Stimulated activated CD4-positive, alpha-beta T cell treated with anti-CD3 and anti-CD28 coated beads, Interleukin-4, amount 100 ng/mL, for 24 hours (primary cell): ENCODE data around the gene PIAS4.
A peak's percentile ranks its signal among the peaks of the same experiment; 100 is the strongest.

Source experiments
- DNase-seq: peaks from one replicate; pipeline ENCODE4 v3.0.0-alpha.2; 2020

PIAS4 gene

GRCh38 chr19:4060621-4061177, 53.2 kb downstream of the PIAS4 start:
- no peak for DNase-seq

GRCh38 chr19:4061178-4061682, 53.7 kb downstream of the PIAS4 start:
- no peak for DNase-seq

- DNase-seq: no peak
Measured at GRCh38 chr19:4061683-4062418, 54.3 kb downstream of the PIAS4 start.

- DNase-seq: no peak
Measured at GRCh38 chr19:4062419-4063368, 55.2 kb downstream of the PIAS4 start.

- no peak for DNase-seq
Measured at GRCh38 chr19:4063369-4064148, 56.0 kb downstream of the PIAS4 start.

- no peak for DNase-seq
Measured at GRCh38 chr19:4064149-4064495, 56.6 kb downstream of the PIAS4 start.

- peak; percentile 40 for DNase-seq
Measured at GRCh38 chr19:4064496-4065260, 57.1 kb downstream of the PIAS4 start.

GRCh38 chr19:4065430-4066175, 58.1 kb downstream of the PIAS4 start:
- DNase-seq: peak; percentile 95

- DNase-seq: no peak
Measured at GRCh38 chr19:4066176-4066606, 58.7 kb downstream of the PIAS4 start.

- DNase-seq: peak; percentile 76
Measured at GRCh38 chr19:4066682-4067395, 59.3 kb downstream of the PIAS4 start, which contains the start of gene ZBTB7A. TSS of gene ZBTB7A (minus strand) at chr19:4066899. CDS start at chr19:4055232, 11,667 bp downstream.

GRCh38 chr19:4067396-4068046, 60.0 kb downstream of the PIAS4 start:
- no peak for DNase-seq

GRCh38 chr19:4068047-4068966, 60.8 kb downstream of the PIAS4 start:
- no peak for DNase-seq

- DNase-seq: peak; percentile 56
Measured at GRCh38 chr19:4069331-4069959, 61.9 kb downstream of the PIAS4 start.

- DNase-seq: no peak
Measured at GRCh38 chr19:4071610-4072009, 64.1 kb downstream of the PIAS4 start.

GRCh38 chr19:4075373-4075772, 67.8 kb downstream of the PIAS4 start:
- no peak for DNase-seq

- no peak for DNase-seq
Measured at GRCh38 chr19:4077007-4077374, 69.5 kb downstream of the PIAS4 start.

GRCh38 chr19:4077800-4078684, 70.5 kb downstream of the PIAS4 start:
- DNase-seq: peak; percentile 50
